ENCODE measurements around the gene TMEM212. TPM values are rescaled to one million over a fixed set of nuclear protein-coding genes. Genes with fewer than 3 reads are reported as not detected.
A peak's percentile ranks its signal among the peaks of the same experiment; 100 is the strongest.

TMEM212 gene
- total RNA-seq, 4 donors from 2014 or later: not detected

DNA sequence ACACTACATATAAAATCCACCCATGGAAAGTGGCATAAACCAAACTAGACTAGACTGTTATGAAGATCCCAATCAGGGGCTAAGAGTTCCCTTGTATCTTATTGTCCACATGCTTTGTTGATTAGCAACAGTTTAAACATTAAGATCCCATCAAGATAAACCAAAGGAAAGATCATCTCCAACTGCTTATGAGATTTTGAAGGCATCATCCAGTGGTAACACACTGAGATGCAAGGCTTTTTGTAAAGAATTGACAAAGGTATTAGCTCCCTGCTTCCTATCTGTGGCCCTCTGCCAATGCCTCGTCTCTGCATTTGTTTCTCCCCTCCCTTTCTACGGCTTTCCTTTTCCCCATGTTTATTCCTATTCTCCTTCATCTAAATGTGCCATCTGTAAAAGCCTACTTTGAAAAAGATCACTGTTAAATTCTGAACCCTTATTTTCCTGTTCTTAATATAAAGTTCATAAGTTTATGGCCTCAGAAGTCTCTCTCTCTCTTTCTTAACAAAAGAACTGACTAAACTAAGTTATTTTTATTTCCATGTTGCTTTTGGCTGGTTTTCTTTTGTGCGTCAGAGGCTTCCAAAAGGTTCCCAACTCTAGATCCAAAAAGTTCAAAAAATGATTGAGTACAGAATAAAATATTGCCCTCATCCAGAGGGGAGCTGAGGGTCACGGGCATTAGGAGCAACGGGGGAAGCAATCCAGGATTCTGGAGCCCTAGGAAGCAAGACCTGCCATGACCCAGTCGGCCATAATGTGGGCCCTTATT, 38.3 kb upstream of the TMEM212 start:
- peaks cover 57 to 80% (median 68%) of the 10 kb centered on the region in 4 donors for H3K4me1 ChIP-seq
- intact Hi-C loops (cut with DNase I): no loop called here

DNA sequence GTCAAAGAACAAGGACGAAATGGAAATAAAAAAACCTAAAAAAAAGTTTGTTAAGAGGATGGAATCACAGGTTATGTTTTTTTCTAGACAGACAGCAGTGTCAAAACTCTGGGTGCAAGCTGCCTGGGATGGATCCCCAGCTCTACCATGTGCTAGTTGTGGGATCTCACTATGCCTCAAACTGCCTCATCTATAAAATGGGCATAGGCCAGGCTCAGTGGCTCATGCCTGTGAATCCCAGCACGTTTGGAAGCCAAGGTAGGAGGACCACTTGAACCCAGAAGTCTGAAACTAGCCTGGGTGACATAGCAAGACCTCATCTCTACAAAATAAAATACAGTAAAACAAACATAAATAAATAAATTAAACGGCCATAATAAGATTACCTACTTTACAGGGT, 37.5 kb upstream of the TMEM212 start:
- Histone ChIP-seq H3K4me1 (peaks cover 54 to 76% (median 67%) of the 10 kb centered on the region in 4 donors), H3K27me3 (no peaks in the 10 kb centered on the region), H3K36me3 (no peaks in the 10 kb centered on the region), H3K9me3 (no peaks in the 10 kb centered on the region), H3K4me3 (no peak overlapping the region), H3K27ac (replicated peaks in 1 of 4) (peak overlapping the region; percentile 71 to 88 (median 80))
- TF ChIP-seq POLR2AphosphoS5 (IDR thresholded peaks at IDR 0.05) (no peak), EP300 (IDR thresholded peaks at IDR 0.05) (no peak), POLR2A (IDR thresholded peaks at IDR 0.05; ENCODE audit: low read depth) (no peak)
- TF ChIP-seq, protein P1, sequence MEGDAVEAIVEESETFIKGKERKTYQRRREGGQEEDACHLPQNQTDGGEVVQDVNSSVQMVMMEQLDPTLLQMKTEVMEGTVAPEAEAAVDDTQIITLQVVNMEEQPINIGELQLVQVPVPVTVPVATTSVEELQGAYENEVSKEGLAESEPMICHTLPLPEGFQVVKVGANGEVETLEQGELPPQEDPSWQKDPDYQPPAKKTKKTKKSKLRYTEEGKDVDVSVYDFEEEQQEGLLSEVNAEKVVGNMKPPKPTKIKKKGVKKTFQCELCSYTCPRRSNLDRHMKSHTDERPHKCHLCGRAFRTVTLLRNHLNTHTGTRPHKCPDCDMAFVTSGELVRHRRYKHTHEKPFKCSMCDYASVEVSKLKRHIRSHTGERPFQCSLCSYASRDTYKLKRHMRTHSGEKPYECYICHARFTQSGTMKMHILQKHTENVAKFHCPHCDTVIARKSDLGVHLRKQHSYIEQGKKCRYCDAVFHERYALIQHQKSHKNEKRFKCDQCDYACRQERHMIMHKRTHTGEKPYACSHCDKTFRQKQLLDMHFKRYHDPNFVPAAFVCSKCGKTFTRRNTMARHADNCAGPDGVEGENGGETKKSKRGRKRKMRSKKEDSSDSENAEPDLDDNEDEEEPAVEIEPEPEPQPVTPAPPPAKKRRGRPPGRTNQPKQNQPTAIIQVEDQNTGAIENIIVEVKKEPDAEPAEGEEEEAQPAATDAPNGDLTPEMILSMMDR (IDR thresholded peaks at IDR 0.05): no peak
- DNase-seq (ENCODE audit: extremely low spot score): no peak
- intact Hi-C loops (cut with DNase I): no loop called here
- 65% methylated on average over 3 of the region's 3 CpGs for WGBS

More for the DNA sequence above, 38.3 kb upstream of the TMEM212 start:
- Histone ChIP-seq H3K4me3 (no peak overlapping the region), H3K9me3 (no peaks in the 10 kb centered on the region), H3K27me3 (no peaks in the 10 kb centered on the region), H3K27ac (replicated peaks in 1 of 4) (peak overlapping the region; percentile 71 to 88 (median 80)), H3K36me3 (no peaks in the 10 kb centered on the region)
- TF ChIP-seq POLR2A (IDR thresholded peaks at IDR 0.05; ENCODE audit: low read depth) (no peak), EP300 (IDR thresholded peaks at IDR 0.05) (no peak), POLR2AphosphoS5 (IDR thresholded peaks at IDR 0.05) (peak in 1 of 2 donors; percentile 48)
- WGBS: 32% methylated on average over 6 of the region's 6 CpGs
- DNase-seq (ENCODE audit: extremely low spot score): no peak

DNA sequence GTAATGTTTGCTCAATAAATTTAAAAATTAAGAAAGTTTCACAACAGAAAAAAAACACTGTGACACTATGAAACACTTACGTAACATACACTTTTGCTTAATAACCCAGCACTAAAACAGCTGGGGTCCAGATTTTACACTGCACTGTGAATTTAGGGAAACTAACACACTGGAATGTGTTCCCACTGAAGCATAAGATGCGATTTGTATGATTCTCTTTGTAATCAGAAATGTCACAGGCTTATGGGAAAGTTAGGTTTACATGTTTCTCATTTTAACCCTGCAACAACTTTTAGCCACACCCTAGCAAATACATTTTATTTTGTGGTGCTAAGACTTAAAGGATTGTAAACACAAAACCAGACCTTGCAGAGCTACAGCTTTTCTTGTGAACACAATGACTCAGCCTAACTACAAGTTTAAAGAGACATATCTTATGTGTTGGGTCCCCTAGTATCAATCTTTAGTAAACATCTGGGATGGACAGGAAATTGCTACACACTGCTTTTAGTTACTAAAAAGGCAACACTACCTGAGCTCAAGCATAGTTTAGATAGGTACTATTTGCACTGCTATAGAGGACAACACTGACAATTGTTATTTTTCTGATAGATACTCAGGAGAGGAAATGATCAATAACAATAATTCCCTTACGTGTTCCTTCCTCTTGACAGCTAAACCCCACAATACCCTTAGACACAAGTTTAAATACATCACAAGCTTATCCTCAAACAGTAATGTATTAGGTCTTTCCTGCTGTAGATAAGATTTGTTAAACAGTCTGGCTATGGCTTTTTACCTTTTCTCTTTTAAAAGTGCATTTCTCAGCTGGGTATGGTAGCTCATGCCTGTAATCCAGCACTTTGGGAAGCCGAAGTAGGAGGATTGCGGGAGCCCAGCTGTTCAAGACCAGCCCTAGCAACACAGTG, 36.7 kb upstream of the TMEM212 start:
- no peak for DNase-seq (ENCODE audit: extremely low spot score)
- Histone ChIP-seq H3K36me3 (no peaks in the 10 kb centered on the region), H3K27me3 (no peaks in the 10 kb centered on the region), H3K4me3 (no peak overlapping the region), H3K9me3 (no peaks in the 10 kb centered on the region), H3K27ac (replicated peaks in 1 of 4) (peak overlapping the region; percentile 71 to 88 (median 80)), H3K4me1 (peaks cover 55 to 76% (median 67%) of the 10 kb centered on the region in 4 donors)
- TF ChIP-seq POLR2AphosphoS5 (IDR thresholded peaks at IDR 0.05): peak in 1 of 2 donors; percentile 58
- TF ChIP-seq, protein P1 (IDR thresholded peaks at IDR 0.05): no peak
- 73% methylated on average over 5 of the region's 5 CpGs for WGBS
- intact Hi-C loops (cut with DNase I): no loop called here

DNA sequence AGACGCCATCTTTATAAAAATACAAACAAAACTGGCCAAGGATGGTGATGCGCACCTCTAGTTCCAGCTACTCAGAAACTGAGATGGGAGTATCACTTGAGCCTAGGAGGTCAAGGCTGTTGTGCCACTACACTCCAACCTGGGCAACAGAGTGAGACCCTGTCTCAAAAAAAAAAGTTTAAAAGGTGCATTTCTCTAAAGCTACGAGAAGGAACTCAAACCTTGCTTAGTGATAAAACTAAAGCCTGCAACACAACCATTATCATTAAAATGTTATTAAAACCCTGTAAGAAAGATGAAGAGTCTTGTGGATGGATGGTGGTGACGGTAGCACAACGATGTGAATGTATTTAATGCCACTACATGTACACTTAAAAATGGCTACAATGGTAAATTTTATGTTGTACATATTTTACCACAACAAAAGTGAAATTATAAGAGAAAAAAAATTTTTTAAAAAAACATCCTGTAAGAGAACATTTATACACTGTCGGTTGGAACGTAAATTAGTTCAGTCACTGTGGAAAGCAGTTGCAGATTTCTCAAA, 35.9 kb upstream of the TMEM212 start:
- no peak overlapping the region for H3K4me3 ChIP-seq
- 95% methylated on average over 7 of the region's 7 CpGs for WGBS
- no peak for TF ChIP-seq EP300 (IDR thresholded peaks at IDR 0.05)
- no peak for TF ChIP-seq POLR2AphosphoS5 (IDR thresholded peaks at IDR 0.05)
- no peak for TF ChIP-seq POLR2A (IDR thresholded peaks at IDR 0.05; ENCODE audit: low read depth)
- TF ChIP-seq, protein P1 (IDR thresholded peaks at IDR 0.05): no peak
- H3K9me3 ChIP-seq: no peaks in the 10 kb centered on the region
- H3K36me3 ChIP-seq: no peaks in the 10 kb centered on the region
- H3K4me1 ChIP-seq: peaks cover 50 to 73% (median 63%) of the 10 kb centered on the region in 4 donors
- H3K27me3 ChIP-seq: no peaks in the 10 kb centered on the region
- DNase-seq (ENCODE audit: extremely low spot score): no peak
- intact Hi-C loops (cut with DNase I): no loop called here
- H3K27ac ChIP-seq (replicated peaks in 1 of 4): peak overlapping the region; percentile 71 to 88 (median 80)
